Sigmoid colon (tissue), 4 donors: ENCODE measurements around the gene DNAH6.

Source experiments
- EP300 ChIP-seq, 4 donors: sonication (generic); formaldehyde crosslinking; IDR thresholded peaks; one replicate each; pipeline ENCODE4 v1.6.1; 2017; ENCODE audit warnings: antibody characterized with exemption in 4 of 4
- TF ChIP-seq, protein P1 (sequence below), 4 experiments: fragments of 450-650 bp in 3 of 4; fragments of 200-600 bp in 1 of 4; IDR thresholded peaks; one replicate each; pipeline ENCODE4 v1.5.1; 2016 to 2019; ENCODE audit warnings: antibody characterized with exemption in 4 of 4, mild to moderate bottlenecking in 3 of 4, moderate library complexity in 2 of 4

DNA sequence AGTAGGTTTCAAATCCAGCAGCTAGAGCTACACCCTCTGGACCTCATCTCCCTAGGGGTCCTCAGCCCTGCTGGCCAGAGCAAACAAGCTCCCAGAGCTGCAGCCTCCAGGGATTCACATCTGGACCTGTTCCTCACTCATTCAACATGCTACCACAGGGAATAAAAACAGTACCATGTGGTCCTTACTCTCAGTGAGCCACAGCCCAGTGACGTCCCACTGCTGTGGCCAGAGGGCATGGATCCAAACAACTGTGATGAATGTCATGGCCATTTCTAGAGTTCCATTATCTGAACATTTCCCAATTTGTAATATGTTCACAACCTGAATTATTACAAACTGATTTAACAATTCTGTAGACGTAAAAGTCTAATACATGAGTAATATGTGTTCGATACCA, 186.6 kb downstream of the DNAH6 start:
- TF ChIP-seq, protein P1, sequence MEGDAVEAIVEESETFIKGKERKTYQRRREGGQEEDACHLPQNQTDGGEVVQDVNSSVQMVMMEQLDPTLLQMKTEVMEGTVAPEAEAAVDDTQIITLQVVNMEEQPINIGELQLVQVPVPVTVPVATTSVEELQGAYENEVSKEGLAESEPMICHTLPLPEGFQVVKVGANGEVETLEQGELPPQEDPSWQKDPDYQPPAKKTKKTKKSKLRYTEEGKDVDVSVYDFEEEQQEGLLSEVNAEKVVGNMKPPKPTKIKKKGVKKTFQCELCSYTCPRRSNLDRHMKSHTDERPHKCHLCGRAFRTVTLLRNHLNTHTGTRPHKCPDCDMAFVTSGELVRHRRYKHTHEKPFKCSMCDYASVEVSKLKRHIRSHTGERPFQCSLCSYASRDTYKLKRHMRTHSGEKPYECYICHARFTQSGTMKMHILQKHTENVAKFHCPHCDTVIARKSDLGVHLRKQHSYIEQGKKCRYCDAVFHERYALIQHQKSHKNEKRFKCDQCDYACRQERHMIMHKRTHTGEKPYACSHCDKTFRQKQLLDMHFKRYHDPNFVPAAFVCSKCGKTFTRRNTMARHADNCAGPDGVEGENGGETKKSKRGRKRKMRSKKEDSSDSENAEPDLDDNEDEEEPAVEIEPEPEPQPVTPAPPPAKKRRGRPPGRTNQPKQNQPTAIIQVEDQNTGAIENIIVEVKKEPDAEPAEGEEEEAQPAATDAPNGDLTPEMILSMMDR (IDR thresholded peaks at IDR 0.05), result no peak
- no peak for TF ChIP-seq EP300 (IDR thresholded peaks at IDR 0.05)
